ENCODE results near the gene MAP7. TPM values are rescaled to one million over a fixed set of nuclear protein-coding genes. Genes with fewer than 3 reads are reported as not detected.

The MAP7 gene
- 8.8 and 13.8 TPM in 2 replicates for total RNA-seq
- polyA plus RNA-seq = 4.1 and 8.0 TPM in 2 replicates

DNA sequence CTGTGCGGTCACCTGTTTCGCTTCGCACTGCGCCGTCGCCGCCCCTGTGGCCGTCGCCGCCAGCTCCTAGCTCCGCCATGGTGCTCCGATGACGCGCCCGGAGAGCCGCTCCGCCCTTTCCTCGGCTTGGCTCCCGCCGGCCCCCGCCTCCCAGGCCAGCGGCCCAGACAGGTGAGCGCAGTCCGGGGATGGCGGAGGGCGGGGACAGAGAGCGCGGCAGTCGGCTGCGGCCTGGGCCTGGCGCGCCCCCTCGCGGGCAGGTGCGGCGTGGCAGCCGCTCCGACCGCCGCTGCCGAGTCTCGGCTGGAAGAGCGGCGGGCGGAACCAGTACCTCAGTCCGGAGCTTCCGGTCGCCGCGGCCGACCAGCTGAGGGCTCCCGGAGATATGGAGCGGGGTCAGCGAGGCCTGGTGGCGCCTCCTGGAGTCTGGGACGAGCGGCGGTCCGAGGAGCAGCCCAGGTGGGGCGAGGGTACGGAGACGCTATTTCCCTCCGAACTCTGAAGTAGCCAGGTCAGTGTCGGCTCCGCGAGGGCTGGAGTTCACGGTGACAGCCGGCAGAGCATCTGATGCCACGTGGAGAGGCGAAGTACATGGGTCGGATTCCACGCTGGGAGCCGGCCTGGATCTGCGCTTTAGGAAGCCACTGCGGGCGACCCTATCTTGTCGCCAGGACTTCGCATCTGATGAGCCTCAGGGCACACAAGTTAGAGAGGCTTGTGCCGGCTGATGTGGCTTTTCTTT is at the start of gene MAP7:
MAP7 (minus strand) TSS at position 93 of the 742 bp plus-strand sequence; CDS start at position 79, 14 bp downstream.
- Histone ChIP-seq H3K27me3 (peaks cover 31% of the 10 kb centered on the region), H3K27ac (no peak within 1 kb of the TSS)

DNA sequence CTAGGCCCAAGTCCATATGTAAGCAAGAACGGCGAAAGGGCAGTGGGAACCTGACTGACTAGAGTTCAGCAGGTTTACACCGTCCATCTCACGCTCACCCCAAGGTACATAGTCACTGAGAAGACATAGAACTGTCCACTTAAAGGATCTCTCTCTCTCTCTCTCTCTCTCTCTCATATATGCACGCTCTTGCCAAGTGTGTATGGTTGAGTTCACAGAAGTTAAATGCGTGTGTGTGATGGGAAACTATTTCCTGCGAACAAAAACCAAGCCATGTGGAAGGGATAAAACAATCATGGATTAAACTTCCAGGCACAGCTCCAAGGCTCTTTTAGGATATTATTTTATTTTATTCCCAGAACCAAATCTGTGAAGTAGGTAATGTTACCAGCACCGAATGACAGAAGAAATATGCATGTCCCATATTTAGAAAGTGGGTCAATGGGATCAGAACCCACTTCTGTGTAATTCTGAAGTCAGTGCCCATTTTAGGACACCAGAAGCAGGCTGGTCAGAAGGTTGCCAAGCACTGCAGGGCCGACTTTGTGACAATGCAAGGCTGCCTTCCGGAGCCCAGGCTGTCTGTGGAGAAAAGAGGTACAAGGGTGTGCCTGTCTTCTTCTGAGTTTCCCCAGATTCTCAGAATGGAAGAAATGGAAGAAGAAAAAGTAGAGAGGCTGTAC is 49.2 kb upstream of the MAP7 start:
- Histone ChIP-seq H3K9me3 (ENCODE audit: low read depth) (no peaks in the 10 kb centered on the region), H3K27me3 (no peaks in the 10 kb centered on the region), H3K36me3 (no peaks in the 10 kb centered on the region), H3K4me1 (ENCODE audit: low read depth) (peaks cover 23% of the 10 kb centered on the region), H3K27ac (no peak overlapping the region), H3K4me3 (no peak overlapping the region)
- TF ChIP-seq, protein P1, sequence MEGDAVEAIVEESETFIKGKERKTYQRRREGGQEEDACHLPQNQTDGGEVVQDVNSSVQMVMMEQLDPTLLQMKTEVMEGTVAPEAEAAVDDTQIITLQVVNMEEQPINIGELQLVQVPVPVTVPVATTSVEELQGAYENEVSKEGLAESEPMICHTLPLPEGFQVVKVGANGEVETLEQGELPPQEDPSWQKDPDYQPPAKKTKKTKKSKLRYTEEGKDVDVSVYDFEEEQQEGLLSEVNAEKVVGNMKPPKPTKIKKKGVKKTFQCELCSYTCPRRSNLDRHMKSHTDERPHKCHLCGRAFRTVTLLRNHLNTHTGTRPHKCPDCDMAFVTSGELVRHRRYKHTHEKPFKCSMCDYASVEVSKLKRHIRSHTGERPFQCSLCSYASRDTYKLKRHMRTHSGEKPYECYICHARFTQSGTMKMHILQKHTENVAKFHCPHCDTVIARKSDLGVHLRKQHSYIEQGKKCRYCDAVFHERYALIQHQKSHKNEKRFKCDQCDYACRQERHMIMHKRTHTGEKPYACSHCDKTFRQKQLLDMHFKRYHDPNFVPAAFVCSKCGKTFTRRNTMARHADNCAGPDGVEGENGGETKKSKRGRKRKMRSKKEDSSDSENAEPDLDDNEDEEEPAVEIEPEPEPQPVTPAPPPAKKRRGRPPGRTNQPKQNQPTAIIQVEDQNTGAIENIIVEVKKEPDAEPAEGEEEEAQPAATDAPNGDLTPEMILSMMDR (IDR thresholded peaks at IDR 0.05; ENCODE audit: low read depth, low read length) = no peak
- DNase-seq (ENCODE audit: low read depth in 1 of 2, low spot score in 1 of 2) = no peak

More for the DNA sequence above, at the start of gene MAP7:
- Histone ChIP-seq H3K4me1 (ENCODE audit: low read depth) (no peaks in the 10 kb centered on the region), H3K9me3 (ENCODE audit: low read depth) (no peaks in the 10 kb centered on the region), H3K36me3 (no peaks in the 10 kb centered on the region), H3K4me3 (peak within 1 kb of the TSS; percentile 66)
- TF ChIP-seq, protein P1 (IDR thresholded peaks at IDR 0.05; ENCODE audit: low read depth, low read length) = peak; percentile 62
- DNase-seq (ENCODE audit: low read depth in 1 of 2, low spot score in 1 of 2) = peak; percentile 21 to 89

DNA sequence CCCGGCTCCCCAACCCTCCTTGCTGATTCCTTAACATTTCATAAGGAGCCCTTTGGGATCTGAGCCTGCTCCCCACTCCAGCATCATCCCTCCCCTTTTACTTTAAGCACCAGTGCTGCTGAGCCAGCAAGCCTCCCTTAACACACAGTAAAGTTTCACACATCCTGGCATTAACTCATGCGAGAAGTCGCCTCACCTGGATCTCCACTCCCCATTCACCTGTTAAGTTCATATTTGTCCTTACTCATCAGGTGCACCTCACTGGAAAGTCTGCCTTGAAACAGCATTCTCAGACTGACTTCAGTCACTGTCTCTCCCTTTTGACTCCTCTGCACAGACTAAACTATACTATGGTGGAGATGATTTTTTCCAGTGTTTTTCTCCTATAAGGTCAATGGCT is 47.8 kb upstream of the MAP7 start:
- H3K27ac ChIP-seq = no peak overlapping the region
- TF ChIP-seq, protein P1 (IDR thresholded peaks at IDR 0.05; ENCODE audit: low read depth, low read length) = no peak
- H3K9me3 ChIP-seq (ENCODE audit: low read depth) = no peaks in the 10 kb centered on the region
- no peak overlapping the region for H3K4me3 ChIP-seq
- no peaks in the 10 kb centered on the region for H3K27me3 ChIP-seq
- peaks cover 23% of the 10 kb centered on the region for H3K4me1 ChIP-seq (ENCODE audit: low read depth)
- no peak for DNase-seq (ENCODE audit: low read depth in 1 of 2, low spot score in 1 of 2)
- H3K36me3 ChIP-seq = no peaks in the 10 kb centered on the region

DNA sequence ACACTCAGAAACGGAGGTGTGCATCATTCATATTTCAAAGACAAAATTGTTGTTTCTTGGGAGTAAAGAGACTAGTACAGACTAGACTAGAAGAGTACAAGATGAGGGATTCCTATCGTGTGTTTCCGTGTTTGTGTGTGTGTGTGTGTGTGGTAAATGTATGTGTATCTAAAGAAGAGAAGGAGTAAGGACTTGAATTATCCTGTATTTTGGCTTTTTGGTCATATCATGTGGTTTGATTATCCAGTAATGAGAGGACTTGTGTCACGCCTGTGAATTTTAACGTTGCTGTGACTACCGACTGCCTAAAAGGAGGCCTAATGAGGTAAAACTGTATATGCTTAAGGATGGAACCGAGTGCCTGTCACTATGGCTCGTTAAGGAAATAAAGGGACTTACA is 44.4 kb upstream of the MAP7 start:
- DNase-seq (ENCODE audit: low read depth in 1 of 2, low spot score in 1 of 2) = no peak
- Histone ChIP-seq H3K9me3 (ENCODE audit: low read depth) (no peaks in the 10 kb centered on the region), H3K4me1 (ENCODE audit: low read depth) (peaks cover 6% of the 10 kb centered on the region), H3K27ac (no peak overlapping the region), H3K4me3 (no peak overlapping the region), H3K36me3 (no peaks in the 10 kb centered on the region), H3K27me3 (no peaks in the 10 kb centered on the region)
- TF ChIP-seq, protein P1 (IDR thresholded peaks at IDR 0.05; ENCODE audit: low read depth, low read length) = no peak

DNA sequence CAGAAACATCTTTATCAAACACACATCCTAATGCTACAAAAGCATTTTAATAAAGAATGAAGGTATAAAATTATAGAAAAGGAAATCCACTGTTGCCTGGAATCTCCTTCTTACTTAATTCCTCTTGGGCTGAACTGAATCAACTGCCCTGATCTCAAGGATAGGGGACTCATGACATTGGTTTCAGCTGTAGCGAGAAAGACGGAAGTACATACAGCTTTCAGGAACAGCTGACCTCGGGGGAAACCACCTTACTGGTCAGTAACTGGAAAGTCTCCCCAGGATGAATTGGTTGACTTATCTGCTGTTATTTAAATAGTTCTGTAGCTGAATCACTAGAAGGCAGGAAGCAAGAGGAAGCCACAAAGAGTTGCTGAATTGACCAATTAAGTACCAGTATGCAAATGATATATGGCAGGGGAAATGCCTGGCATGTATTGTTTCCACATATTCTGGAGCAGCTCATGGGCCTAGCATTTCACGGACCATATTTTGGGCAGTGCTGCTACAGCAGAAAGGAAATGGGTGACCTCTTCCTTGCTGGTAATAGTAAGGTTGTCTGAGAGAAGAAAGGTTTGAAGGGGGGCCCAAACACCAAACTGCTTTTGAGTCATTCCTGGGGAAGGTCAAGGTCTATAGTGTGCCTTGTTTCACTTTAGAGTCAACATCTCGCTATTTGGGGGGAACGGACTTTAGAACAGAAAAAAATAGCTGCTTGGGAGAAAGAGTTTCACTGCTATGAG is 43.7 kb upstream of the MAP7 start:
- Histone ChIP-seq H3K36me3 (no peaks in the 10 kb centered on the region), H3K4me1 (ENCODE audit: low read depth) (peaks cover 6% of the 10 kb centered on the region), H3K9me3 (ENCODE audit: low read depth) (no peaks in the 10 kb centered on the region), H3K27ac (no peak overlapping the region), H3K27me3 (no peaks in the 10 kb centered on the region), H3K4me3 (no peak overlapping the region)
- peak; percentile 5 to 98 for DNase-seq (ENCODE audit: low read depth in 1 of 2, low spot score in 1 of 2)
- TF ChIP-seq, protein P1 (IDR thresholded peaks at IDR 0.05; ENCODE audit: low read depth, low read length) = no peak
